H1 (cell line): ENCODE data around the gene RSAD2. TPM values are rescaled to one million over a fixed set of nuclear protein-coding genes. Genes with fewer than 3 reads are reported as not detected.

Experiments
- CTCF ChIA-PET: fragments of 300-600 bp; sonication (Branson Sonifier 250); formaldehyde crosslinking; loops from one replicate; lab custom pipeline; 2021; ENCODE audit not compliant: partially characterized antibody; lab: Charles Lee
- POLR2A ChIA-PET: fragments of 300-600 bp; sonication (Branson Sonifier 250); formaldehyde crosslinking; loops from one replicate; lab custom pipeline; 2021; ENCODE audit warnings: inconsistent platforms; ENCODE audit not compliant: partially characterized antibody; lab: Charles Lee
- DNase-seq, 2 experiments: peaks; one replicate each; pipeline versions ENCODE4 v3.0.0 to v3.0.0-alpha.2; 2010 to 2022; ENCODE audit warnings: low spot score in 2 of 2, low read depth in 1 of 2, mixed read lengths in 1 of 2
- FAIRE-seq: peaks from 2 replicates; lab custom pipeline; 2011; peaks lifted over from hg19 to GRCh38; lab: Jason Lieb, UNC
- H2AFZ ChIP-seq: 2 replicates; pipeline ENCODE4 v1.8.1; 2012; ENCODE audit warnings: low read length, inconsistent platforms
- H2AK5ac ChIP-seq: 2 replicates; pipeline ENCODE4 v1.6.1; 2013; ENCODE audit warnings: low read depth, low read length
- H2BK120ac ChIP-seq: replicated peaks from 2 replicates; pipeline ENCODE3; 2013; ENCODE audit warnings: low read depth, low read length, inconsistent platforms
- H2BK12ac ChIP-seq: 2 replicates; pipeline ENCODE4 v1.6.1; 2013; ENCODE audit warnings: low read depth, low read length
- H2BK15ac ChIP-seq: 2 replicates; pipeline ENCODE4 v1.6.1; 2013; ENCODE audit warnings: low read length
- H2BK20ac ChIP-seq: 2 replicates; pipeline ENCODE4 v1.6.1; 2013; ENCODE audit warnings: low read length
- H2BK5ac ChIP-seq: 2 replicates; pipeline ENCODE4 v1.6.1; 2013; ENCODE audit warnings: low read depth, low read length
- H3K14ac ChIP-seq: 2 replicates; pipeline ENCODE4 v1.6.1; 2013; ENCODE audit warnings: inconsistent platforms; ENCODE audit not compliant: insufficient read length
- H3K18ac ChIP-seq: 2 replicates; pipeline ENCODE4 v1.6.1; 2013; ENCODE audit warnings: low read length; ENCODE audit errors: extremely low read depth
- H3K23ac ChIP-seq: 2 replicates; pipeline ENCODE4 v1.6.1; 2013; ENCODE audit warnings: inconsistent platforms; ENCODE audit not compliant: insufficient read length
- H3K23me2 ChIP-seq: 2 replicates; pipeline ENCODE4 v1.6.1; 2013; ENCODE audit warnings: low read depth, low read length
- H3K27ac ChIP-seq: 2 replicates; pipeline ENCODE4 v1.6.1; 2011; ENCODE audit warnings: low read depth, low read length, inconsistent platforms
- H3K27me3 ChIP-seq, 4 experiments: replicated peaks in 1 of 4; 1 replicate in 1 of 4; 2 replicates in 3 of 4; pipeline versions ENCODE4 v1.6.1 to v1.8.1; 2011 to 2013; ENCODE audit warnings: low read length in 3 of 4, mild to moderate bottlenecking in 3 of 4, inconsistent platforms in 2 of 4, mixed read lengths in 2 of 4, moderate library complexity in 1 of 4; ENCODE audit not compliant: control insufficient read depth in 3 of 4, insufficient read depth in 3 of 4; ENCODE audit errors: extremely low read depth in 1 of 4
- H3K36me3 ChIP-seq, 4 experiments: 2 replicates each; pipeline versions ENCODE4 v1.6.1 to v1.8.1; 2011 to 2013; ENCODE audit warnings: mild to moderate bottlenecking in 4 of 4, low read length in 3 of 4, moderate library complexity in 2 of 4, control low read depth in 1 of 4, inconsistent platforms in 1 of 4; ENCODE audit not compliant: insufficient read depth in 4 of 4, control insufficient read depth in 2 of 4
- H3K4ac ChIP-seq: replicated peaks from 2 replicates; pipeline ENCODE3; 2013; ENCODE audit warnings: low read length, low read depth, mixed read lengths, inconsistent platforms; ENCODE audit not compliant: insufficient read length
- H3K4me1 ChIP-seq, 4 experiments: replicated peaks in 1 of 4; 1 replicate in 1 of 4; 2 replicates in 3 of 4; pipeline versions ENCODE4 v1.6.1 to v1.8.1; 2011 to 2013; ENCODE audit warnings: low read length in 3 of 4, inconsistent platforms in 2 of 4, mixed read lengths in 1 of 4; ENCODE audit not compliant: insufficient read depth in 4 of 4, control insufficient read depth in 3 of 4
- H3K4me2 ChIP-seq, 2 experiments: 2 replicates each; pipeline versions ENCODE4 v1.6.1 to v1.8.1; 2011 to 2013; ENCODE audit warnings: low read depth in 2 of 2, low read length in 2 of 2, control low read depth in 1 of 2, inconsistent platforms in 1 of 2, mild to moderate bottlenecking in 1 of 2; ENCODE audit not compliant: insufficient read depth in 1 of 2
- H3K4me3 ChIP-seq, 4 experiments: fragments of 200-600, 300-600 bp in 1 of 4; sonication (generic), shearing (Covaris generic), sonication (Bioruptor Twin) in 1 of 4; 2 replicates each; pipeline versions ENCODE4 v1.5.1 to v1.8.1; 2011 to 2016; ENCODE audit warnings: low read length in 4 of 4, low read depth in 3 of 4, control low read depth in 2 of 4, inconsistent platforms in 2 of 4, mild to moderate bottlenecking in 2 of 4, mixed read lengths in 1 of 4, moderate library complexity in 1 of 4; ENCODE audit not compliant: insufficient read depth in 2 of 4; ENCODE audit errors: extremely low read depth in 1 of 4
- H3K56ac ChIP-seq: replicated peaks from 2 replicates; pipeline ENCODE3; 2013; ENCODE audit warnings: low read depth, mild to moderate bottlenecking, mixed read lengths, low read length, inconsistent platforms; ENCODE audit not compliant: insufficient read length
- H3K79me1 ChIP-seq: 2 replicates; pipeline ENCODE4 v1.6.1; 2013; ENCODE audit warnings: low read depth, low read length, control low read depth
- H3K79me2 ChIP-seq, 2 experiments: 2 replicates each; pipeline versions ENCODE4 v1.6.1 to v1.8.1; 2012 to 2013; ENCODE audit warnings: low read length in 2 of 2, mild to moderate bottlenecking in 2 of 2, inconsistent platforms in 1 of 2; ENCODE audit not compliant: insufficient read depth in 2 of 2, control insufficient read depth in 1 of 2
- H3K9ac ChIP-seq, 4 experiments: replicated peaks in 1 of 4; 1 replicate in 1 of 4; 2 replicates in 3 of 4; pipeline versions ENCODE4 v1.6.1 to v1.8.1; 2011 to 2013; ENCODE audit warnings: low read depth in 3 of 4, low read length in 3 of 4, control low read depth in 2 of 4, mild to moderate bottlenecking in 2 of 4, moderate library complexity in 2 of 4, inconsistent platforms in 1 of 4; ENCODE audit errors: extremely low read depth in 1 of 4
- H3K9me3 ChIP-seq, 2 experiments: 2 replicates each; pipeline versions ENCODE4 v1.6.1 to v1.8.1; 2012 to 2013; ENCODE audit warnings: mild to moderate bottlenecking in 2 of 2, moderate library complexity in 2 of 2, control low read depth in 1 of 2, inconsistent platforms in 1 of 2, low read depth in 1 of 2, low read length in 1 of 2, mixed read lengths in 1 of 2; ENCODE audit not compliant: insufficient read depth in 2 of 2
- H4K20me1 ChIP-seq, 2 experiments: replicated peaks in 1 of 2; 2 replicates each; pipeline versions ENCODE3 to v1.8.1; 2011 to 2013; ENCODE audit warnings: inconsistent platforms in 2 of 2, low read length in 2 of 2, mild to moderate bottlenecking in 1 of 2; ENCODE audit not compliant: insufficient read depth in 2 of 2, control insufficient read depth in 1 of 2
- H4K5ac ChIP-seq: 2 replicates; pipeline ENCODE4 v1.6.1; 2013; ENCODE audit warnings: low read length, low read depth, mixed read lengths, inconsistent platforms; ENCODE audit not compliant: insufficient read length
- H4K8ac ChIP-seq: 2 replicates; pipeline ENCODE4 v1.8.0; 2013; ENCODE audit warnings: mild to moderate bottlenecking, moderate library complexity, low read length, inconsistent platforms; ENCODE audit not compliant: insufficient read depth; ENCODE audit errors: extremely low read depth
- H4K91ac ChIP-seq: replicated peaks from 2 replicates; pipeline ENCODE3; 2013; ENCODE audit warnings: low read length, mixed read lengths, inconsistent platforms; ENCODE audit not compliant: insufficient read length
- ASH2L ChIP-seq: fragments of 200-600, 300-600 bp; sonication (generic); IDR thresholded peaks from one replicate; pipeline ENCODE4 v1.7.1; 2017; ENCODE audit warnings: low read length
- E2F6 ChIP-seq: IDR thresholded peaks from 2 replicates; pipeline ENCODE4 v1.6.1; 2012; ENCODE audit warnings: inconsistent platforms
- EZH2 ChIP-seq: fragments of 200-600 bp; sonication (generic); IDR thresholded peaks from 2 replicates; pipeline ENCODE4 v1.7.1; 2012; ENCODE audit warnings: low read depth, mild to moderate bottlenecking, moderate library complexity, low read length, inconsistent platforms; ENCODE audit not compliant: severe bottlenecking
- HDAC2 ChIP-seq, 2 experiments: fragments of 300-600 bp in 1 of 2; sonication (generic) in 1 of 2; IDR thresholded peaks; 2 replicates each; pipeline ENCODE4 v1.6.1; 2011 to 2012; ENCODE audit warnings: low read depth in 2 of 2, low read length in 2 of 2, mild to moderate bottlenecking in 2 of 2, moderate library complexity in 2 of 2, borderline replicate concordance in 1 of 2, inconsistent platforms in 1 of 2
- JUN ChIP-seq: IDR thresholded peaks from 2 replicates; pipeline ENCODE4 v1.6.1; 2011; ENCODE audit warnings: low read depth, mild to moderate bottlenecking, improper control_type of control experiment, low read length
- KDM4A ChIP-seq: IDR thresholded peaks from one replicate; pipeline ENCODE4 v1.7.1; 2012; ENCODE audit warnings: low read depth, mild to moderate bottlenecking, moderate library complexity, low read length, inconsistent platforms; ENCODE audit not compliant: severe bottlenecking
- KDM5A ChIP-seq: fragments of 200-600 bp; IDR thresholded peaks from 2 replicates; pipeline ENCODE4 v1.7.1; 2012; ENCODE audit warnings: mild to moderate bottlenecking, low read length, inconsistent platforms, mixed read lengths
- NRF1 ChIP-seq: IDR thresholded peaks from 2 replicates; pipeline ENCODE4 v1.6.1; 2011; ENCODE audit warnings: mild to moderate bottlenecking, low read depth, low read length, improper control_type of control experiment
- POLR2A ChIP-seq, 2 experiments: IDR thresholded peaks; 1 replicate in 1 of 2; 2 replicates in 1 of 2; pipeline ENCODE4 v1.6.1; 2011; ENCODE audit warnings: low read depth in 2 of 2, low read length in 2 of 2, mild to moderate bottlenecking in 2 of 2; ENCODE audit errors: control extremely low read depth in 1 of 2
- RAD21 ChIP-seq, 2 experiments: IDR thresholded peaks in 1 of 2; conservative IDR thresholded peaks in 1 of 2; 2 replicates each; pipeline ENCODE4 v1.6.1; 2011; ENCODE audit warnings: low read depth in 2 of 2, low read length in 2 of 2, improper control_type of control experiment in 1 of 2, inconsistent platforms in 1 of 2, mild to moderate bottlenecking in 1 of 2, moderate library complexity in 1 of 2
- SIRT6 ChIP-seq: IDR thresholded peaks from one replicate; pipeline ENCODE4 v1.7.1; 2012; ENCODE audit warnings: low read length, inconsistent platforms
- SRF ChIP-seq: IDR thresholded peaks from 2 replicates; pipeline ENCODE4 v1.6.1; 2011; ENCODE audit warnings: mild to moderate bottlenecking, low read depth, low read length, moderate library complexity
- TBP ChIP-seq: IDR thresholded peaks from 2 replicates; pipeline ENCODE4 v1.6.1; 2011; ENCODE audit warnings: low read depth, low read length, improper control_type of control experiment
- ZNF274 ChIP-seq: IDR thresholded peaks from 2 replicates; pipeline ENCODE4 v1.7.0; 2012; ENCODE audit warnings: low read length, borderline replicate concordance; ENCODE audit errors: extremely low read depth
- WGBS, 2 experiments: shearing (Covaris generic) in 1 of 2; methylation state at CpG; one replicate each; pipeline versions ENCODE4 v1.1.6 to v1.1.7; 2013 to 2015; ENCODE audit warnings: low lambda C conversion rate in 2 of 2, mixed read lengths in 2 of 2, inconsistent platforms in 1 of 2, low coverage in 1 of 2, missing lambda C conversion rate in 1 of 2; ENCODE audit not compliant: insufficient replicate concordance in 2 of 2, insufficient coverage in 1 of 2, insufficient read length in 1 of 2; ENCODE audit errors: extremely low coverage in 1 of 2, missing lambda C conversion rate in 1 of 2; 5-methylcytosine and 5-hydroxymethylcytosine counted together
- polyA plus RNA-seq, 7 experiments: library from polyadenylated mRNA; depleted of rRNA in 3 of 7; stranded (reverse) in 5 of 7; unstranded in 2 of 7; fragments of >200 nt in 5 of 7; fragments of 200-250 nt in 2 of 7; gene quantifications; 1 replicate in 5 of 7; 2 replicates in 1 of 7; 4 replicates in 1 of 7; pipeline versions ENCODE4 v1.2.1 to v1.2.3, GENCODE V29; 2011 to 2013; ENCODE audit warnings: missing spikeins in 2 of 7, mixed read lengths in 2 of 7
- total RNA-seq: library from RNA; stranded (reverse); fragmentation: NEBNext Ultra II Directional; extraction: Animal tissue kit (Norgen Biotek cat#: 25700); gene quantifications from 2 replicates; pipeline ENCODE4 v1.2.1, GENCODE V29; 2021

The RSAD2 gene
- total and polyA plus RNA-seq, 2 of the 8 experiments (the other 6 are each of a cell fraction or from before 2014, with no cell fraction given): not detected

- Histone ChIP-seq H4K5ac (no peak overlapping the region), H3K79me2 (no peaks in the 10 kb centered on the region), H3K4ac (no peak overlapping the region), H3K79me1 (no peaks in the 10 kb centered on the region), H2BK120ac (no peak overlapping the region), H4K91ac (no peak overlapping the region), H3K23me2 (no peaks in the 10 kb centered on the region), H4K20me1 (no peaks in the 10 kb centered on the region), H3K9me3 (peaks cover 13 to 16% of the 10 kb centered on the region in 2 experiments; a peak in 2 of 4 replicates), H3K36me3 (no peaks in the 10 kb centered on the region), H3K27me3 (no peaks in the 10 kb centered on the region), H3K56ac (no peak overlapping the region), H2BK5ac (no peak overlapping the region), H4K8ac (no peak overlapping the region), H2AFZ (no peak overlapping the region), H2BK15ac (no peak overlapping the region), H3K14ac (no peak overlapping the region), H3K23ac (no peak overlapping the region), H3K9ac (no peak overlapping the region), H2BK20ac (no peak overlapping the region), H2BK12ac (no peak overlapping the region), H3K4me1 (0 out of 7 replicates have a peak, but pooled peaks cover 0 to 2% (median 0%) of the 10 kb centered on the region in 4 experiments), H3K18ac (no peak overlapping the region), H3K27ac (no peak overlapping the region), H2AK5ac (no peak overlapping the region), H3K4me2 (no peak overlapping the region), H3K4me3 (no peak overlapping the region)
- CTCF ChIA-PET: interaction anchor here (0.6 kb wide), 2 partner anchors 22 to 38 kb away, joined by 3 read pairs; no protein-coding TSS in a partner anchor
- FAIRE-seq: no peak
- 63% methylated on average over 2 of the region's 2 CpGs; no CpG with 5 or more reads in 1 of the 2 experiments for WGBS, 2 experiments
- no peak for DNase-seq
- POLR2A ChIA-PET: interaction anchor here (0.6 kb wide), 1 partner anchor 100 kb away, joined by 5 read pairs; no protein-coding TSS in a partner anchor
- TF ChIP-seq ZNF274: no peak
- TF ChIP-seq NRF1: no peak
- TF ChIP-seq RAD21 (IDR thresholded peaks at IDR 0.05 in 1 of 2, conservative IDR thresholded peaks at IDR 0.05 in 1 of 2; ENCODE audit: low read depth in 2 of 2, low read length in 2 of 2): no peak
- TF ChIP-seq TBP: no peak
- no peak for TF ChIP-seq ASH2L
- TF ChIP-seq KDM5A: no peak
- TF ChIP-seq KDM4A: no peak
- no peak for TF ChIP-seq E2F6
- TF ChIP-seq POLR2A (IDR thresholded peaks at IDR 0.05; ENCODE audit: control extremely low read depth in 1 of 2, low read depth in 2 of 2, low read length in 2 of 2): no peak
- TF ChIP-seq JUN: no peak
- no peak for TF ChIP-seq SIRT6
- TF ChIP-seq EZH2: no peak
- TF ChIP-seq HDAC2 (IDR thresholded peaks at IDR 0.05; ENCODE audit: borderline replicate concordance in 1 of 2, low read depth in 2 of 2, low read length in 2 of 2): no peak
- no peak for TF ChIP-seq SRF
Measured at GRCh38 chr2:6854416-6854815, 23.2 kb upstream of the RSAD2 start.
